NCI-H510A treated with DMSO at 0.1 percent for 48 hours (cell line): ENCODE measurements around the gene MTUS2.
A peak's percentile ranks its signal among the peaks of the same experiment; 100 is the strongest.

ENCODE experiments used
- DNase-seq: peaks from one replicate; lab custom pipeline; 2025; lab: John Stamatoyannopoulos, UW

MTUS2 gene

DNA sequence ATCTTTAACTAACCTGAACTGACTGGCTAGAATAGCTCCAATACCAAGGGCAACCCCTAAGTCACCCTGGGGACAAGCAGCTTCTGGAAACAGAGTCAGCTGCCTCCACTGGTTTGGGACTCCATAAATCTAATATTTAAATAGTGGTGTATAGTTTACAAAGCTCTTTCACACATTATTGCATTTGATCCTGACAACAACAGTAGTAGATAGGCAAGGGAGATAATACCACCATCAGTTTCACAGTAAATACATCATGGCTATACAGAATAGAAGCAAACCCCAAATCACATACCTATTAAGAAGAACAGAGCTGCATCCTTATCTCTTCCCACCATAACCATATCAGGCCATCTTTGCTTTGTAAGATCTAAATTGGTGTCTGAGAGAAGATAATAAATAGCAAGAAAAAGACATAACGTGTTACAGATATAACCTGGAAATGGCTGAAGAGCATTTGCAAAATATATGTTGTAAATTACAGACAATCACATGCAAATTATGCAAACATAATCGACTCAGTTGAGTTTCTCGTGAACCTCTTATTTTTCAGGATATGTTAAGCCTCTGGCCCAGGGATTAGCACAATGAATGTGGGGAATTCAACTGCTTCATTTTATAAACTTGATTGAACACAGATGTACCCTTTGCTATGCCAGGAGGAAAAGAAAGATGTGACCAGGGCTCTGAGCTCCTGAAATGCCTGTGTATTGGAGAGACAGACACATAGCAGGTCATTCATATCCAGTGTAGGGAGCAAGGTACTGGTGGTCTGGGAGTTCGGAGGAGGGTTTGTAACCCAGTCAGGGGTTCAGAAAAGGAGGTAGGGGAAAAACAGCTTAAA, 632.9 kb downstream of the MTUS2 start:
- no peak for DNase-seq

DNA sequence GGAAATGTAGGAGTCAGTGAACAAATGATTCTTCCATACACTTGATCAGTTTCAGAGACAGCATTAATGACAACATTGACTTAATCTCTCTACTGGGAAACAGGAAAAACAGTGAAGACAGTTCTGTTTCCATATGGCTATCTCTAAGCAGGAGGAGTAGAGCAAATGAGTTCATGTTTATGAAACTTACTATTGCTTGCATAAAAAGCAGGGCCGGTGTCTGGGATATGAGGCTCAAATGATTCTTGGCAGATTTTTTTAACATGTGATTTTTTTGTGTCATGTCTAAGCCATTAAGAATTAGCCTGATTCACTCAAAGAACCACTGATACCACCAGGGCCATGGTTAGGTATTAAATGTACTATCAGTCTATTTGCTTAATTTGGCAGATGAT, 633.5 kb downstream of the MTUS2 start:
- no peak for DNase-seq

DNA sequence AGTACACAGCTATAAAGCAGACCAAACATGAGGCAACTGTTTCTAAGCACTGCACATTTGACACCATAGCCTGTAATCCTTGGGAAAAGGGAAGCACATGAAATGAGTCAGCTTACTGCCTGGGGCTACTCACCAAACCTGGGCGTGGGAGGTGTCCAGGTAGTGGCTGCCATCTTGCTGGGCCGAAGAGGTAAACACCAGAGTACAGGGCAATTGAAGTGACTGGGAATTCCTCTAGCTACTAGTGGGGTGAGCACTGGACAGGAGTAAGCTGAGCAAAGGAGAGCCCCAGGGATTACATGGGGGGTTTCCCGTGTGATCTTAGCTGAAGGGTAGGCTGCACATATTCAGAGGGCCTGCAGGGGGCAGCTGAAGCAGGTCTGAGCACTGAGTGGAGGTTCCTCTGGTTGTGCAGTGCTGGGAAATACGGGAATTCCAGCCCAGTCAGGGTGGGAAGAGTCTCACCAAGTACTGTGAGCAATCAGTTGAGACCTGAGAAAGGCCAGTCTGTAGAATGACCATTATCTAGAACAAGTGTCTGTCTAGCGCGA, 634.9 kb downstream of the MTUS2 start:
- DNase-seq, result no peak

DNA sequence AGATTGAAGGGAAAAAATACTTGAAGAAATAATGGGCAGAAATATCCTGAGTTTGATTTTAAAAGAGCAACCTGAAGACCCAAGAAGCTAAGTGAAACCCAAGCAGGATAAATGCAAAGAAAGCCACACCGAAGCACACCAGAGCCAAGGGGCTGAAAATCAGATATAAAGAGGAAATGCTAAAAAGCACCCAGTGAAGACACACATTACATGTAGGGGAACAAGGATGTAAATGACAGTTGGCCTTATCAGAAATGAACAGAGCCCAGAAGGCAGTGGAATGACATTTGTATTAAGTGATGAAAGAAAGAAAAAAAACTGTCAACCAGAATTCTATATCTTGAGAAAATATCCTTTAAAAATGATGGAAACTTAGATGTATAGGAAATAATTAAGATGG, 636.3 kb downstream of the MTUS2 start:
- DNase-seq, result no peak

DNA sequence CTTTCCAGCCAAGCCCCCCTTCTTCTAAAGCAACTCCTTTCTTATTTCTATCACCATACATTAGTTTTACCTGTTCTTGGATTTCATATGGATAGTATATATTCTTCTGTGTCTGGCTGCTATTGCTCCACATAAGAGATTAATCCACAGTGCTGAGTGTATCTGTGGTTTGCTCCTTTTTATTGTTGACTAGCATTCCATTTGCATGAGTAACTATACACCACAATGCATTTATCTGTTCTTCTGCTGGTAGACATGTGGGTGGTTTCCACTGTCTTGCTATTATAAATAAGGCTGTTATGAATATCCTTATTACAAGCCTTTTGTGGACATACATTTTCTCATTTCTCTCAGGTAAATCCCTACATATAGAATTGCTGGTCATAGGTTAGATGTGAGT, 637.2 kb downstream of the MTUS2 start:
- DNase-seq, result no peak

DNA sequence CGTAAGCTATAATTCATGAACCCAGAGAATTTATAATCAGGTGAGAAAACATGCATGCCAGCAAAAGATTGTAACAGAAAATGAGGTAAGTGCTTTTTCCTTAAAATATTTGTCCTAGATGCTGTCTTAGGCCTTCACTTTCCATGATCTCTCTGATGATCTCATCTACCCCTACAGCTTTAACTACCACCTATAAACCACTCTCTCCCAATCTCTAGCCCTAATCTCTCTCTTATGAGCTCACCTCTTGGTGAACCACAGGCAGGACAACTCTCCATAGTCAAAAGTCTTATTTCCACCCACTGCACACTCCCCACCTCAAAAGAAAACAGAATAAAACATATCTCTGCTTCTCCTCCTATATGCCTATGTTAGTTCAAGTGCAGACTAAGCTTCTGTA, 638.3 kb downstream of the MTUS2 start:
- DNase-seq, result no peak

DNA sequence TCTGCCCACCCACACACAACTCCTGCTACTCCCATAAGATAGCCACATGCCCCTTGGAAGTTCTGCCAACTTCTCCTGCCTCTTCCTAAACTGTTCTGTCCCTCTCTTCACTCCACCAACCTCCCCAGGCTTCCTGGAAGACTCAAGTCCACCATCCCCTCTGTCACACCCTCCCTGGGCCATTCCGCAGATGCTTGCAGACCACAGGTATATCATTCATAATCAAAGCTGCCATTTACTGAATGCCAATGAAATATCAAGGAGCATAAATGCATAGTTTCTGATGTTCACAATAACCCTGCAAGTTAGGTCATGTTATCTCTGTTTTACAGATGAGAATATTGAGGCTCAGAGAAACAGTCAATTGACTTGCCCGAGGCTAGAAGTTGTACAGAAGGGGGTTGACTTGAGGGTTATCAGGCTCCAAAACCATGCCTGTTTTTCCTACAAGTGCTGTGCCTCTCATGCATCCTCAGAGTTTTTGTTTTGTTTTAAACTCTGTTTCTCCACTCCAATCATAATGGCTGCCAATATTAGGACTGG, 639.7 kb downstream of the MTUS2 start:
- no peak for DNase-seq

DNA sequence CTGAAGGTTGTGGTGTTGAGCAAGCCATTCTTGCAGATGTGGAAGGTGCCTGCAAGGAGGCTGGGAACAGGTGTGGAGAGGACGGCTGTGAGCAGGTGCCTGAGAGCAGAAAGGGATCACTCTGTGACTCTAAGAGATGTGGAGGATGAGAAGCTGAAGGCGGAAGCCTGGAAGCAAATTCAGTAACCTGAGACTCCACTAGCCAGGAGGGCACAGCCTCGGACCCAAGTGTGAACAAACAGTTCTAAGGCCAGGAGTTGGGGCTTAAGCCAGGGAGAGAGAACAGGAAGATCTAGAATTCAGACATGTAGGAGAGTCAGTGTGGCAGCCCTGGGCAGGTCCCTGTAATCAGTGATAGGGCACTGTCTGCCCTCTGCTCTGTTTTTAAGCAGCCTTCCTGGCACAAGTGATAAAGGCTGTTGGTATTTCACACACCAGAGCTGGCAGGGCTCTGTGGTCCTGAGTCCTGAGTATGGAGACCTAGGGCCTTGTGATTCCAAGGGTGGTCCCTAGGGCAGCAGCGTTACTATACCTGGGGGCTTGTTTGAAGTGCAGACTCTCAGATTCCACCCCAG, 644.1 kb downstream of the MTUS2 start:
- DNase-seq, result peak; percentile 31

DNA sequence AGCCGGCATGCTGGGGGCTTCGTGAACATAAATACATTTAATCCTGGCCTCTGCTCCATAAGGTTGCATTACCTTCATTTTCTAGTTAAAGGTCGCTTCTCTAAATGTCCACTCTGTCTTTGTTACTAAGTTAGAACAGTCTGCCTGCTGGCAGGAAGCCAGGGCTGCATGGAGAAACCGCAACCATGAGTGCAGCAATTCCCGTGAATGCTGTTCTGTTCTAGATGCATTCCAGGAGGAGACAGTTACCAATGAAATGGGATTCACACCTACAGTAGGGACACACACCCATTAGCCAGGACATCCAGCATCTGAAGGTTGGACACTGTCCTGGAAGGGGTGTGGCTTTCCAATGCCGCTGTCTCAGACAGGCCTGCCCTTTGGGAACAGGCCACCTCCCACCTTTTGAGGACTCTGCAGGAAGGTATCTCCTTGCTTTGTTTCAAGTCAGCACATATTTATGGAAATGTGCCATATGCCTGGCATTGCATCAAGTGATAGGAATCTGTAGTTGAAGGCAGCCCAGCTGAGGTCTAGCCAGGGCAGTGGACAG, 645.7 kb downstream of the MTUS2 start:
- DNase-seq, result no peak

DNA sequence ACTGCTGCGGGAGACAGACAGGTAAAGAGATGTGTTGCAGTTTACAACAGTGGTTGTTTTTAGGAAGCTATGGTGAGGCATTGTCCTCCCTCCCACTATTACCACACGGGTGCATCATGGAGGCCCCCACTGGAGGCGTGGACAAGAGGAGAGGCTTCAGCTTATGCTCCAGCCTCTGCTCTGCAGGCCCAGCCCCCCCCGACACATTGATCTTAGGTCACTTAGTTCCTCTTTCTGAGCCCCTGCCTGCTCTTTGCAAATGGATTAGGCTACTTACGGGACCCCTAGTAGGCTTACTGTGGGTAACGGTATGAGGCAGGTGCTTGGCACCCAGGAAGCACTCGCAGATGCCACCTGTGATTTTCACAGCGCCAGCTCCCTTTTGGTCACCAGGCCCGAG, 651.4 kb downstream of the MTUS2 start:
- no peak for DNase-seq

DNA sequence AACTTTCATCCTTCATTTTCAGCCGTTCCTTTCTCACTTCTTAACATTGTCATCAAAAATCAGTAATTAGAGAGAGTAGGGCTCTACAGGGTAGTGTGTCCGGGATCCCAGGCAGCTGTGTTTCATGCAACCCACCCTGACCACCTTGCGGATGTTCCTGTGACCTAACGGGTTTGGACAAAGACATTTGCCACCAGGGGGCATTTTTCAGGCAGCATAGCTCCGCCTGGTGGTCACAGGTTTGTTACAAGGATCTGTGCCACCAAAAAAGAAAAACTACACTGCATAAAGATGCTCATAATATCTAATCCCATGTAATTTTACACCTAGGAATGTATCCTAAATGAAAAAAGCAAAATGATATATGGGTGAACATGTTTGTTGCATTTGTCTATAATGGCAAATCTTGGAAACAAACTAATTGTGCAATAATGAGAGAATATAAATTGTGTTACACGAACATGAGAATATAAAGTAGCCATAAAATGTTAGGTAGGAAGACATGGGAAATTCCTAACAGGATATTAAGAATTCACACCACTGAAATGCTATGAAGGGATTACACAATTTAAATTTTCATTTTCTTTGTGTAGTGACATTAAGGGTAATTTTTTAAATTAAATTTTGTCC, 652.3 kb downstream of the MTUS2 start:
- DNase-seq, result peak; percentile 16

DNA sequence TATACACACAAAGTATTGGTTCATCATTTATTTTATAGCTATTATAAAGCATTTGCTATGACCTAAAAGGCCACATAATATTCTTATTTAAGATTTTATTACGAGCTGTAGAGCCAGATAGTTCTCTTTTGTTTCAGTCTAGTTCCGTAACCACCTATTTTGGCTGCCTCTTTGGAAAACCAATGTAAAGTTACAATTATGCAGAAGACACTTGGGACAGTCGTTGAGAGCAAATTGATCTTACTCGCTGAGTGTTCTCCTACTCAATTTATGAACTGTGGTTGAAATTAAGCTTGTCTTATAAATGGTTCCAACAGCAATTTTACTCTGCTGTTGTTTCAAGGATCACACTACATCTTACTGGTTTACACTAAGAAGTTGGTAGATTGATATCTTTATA, 653.0 kb downstream of the MTUS2 start:
- no peak for DNase-seq

DNA sequence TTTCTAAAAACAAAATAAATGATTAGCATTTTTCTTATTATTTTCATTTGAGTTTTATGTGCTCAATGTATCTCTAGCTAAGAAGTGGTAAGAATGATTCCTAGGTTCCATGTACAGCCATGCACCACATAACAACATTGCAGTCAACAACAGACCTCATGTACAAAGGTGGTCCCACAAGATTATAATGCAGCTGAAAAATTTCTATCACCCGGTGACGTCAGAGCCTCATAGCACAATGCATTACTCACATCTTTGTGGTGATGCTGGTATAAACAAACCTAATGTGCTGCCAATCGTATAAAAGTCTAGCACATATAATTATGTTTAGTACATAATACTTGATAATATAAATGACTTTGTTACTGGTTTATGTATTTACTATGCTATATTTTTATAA, 654.9 kb downstream of the MTUS2 start:
- no peak for DNase-seq

DNA sequence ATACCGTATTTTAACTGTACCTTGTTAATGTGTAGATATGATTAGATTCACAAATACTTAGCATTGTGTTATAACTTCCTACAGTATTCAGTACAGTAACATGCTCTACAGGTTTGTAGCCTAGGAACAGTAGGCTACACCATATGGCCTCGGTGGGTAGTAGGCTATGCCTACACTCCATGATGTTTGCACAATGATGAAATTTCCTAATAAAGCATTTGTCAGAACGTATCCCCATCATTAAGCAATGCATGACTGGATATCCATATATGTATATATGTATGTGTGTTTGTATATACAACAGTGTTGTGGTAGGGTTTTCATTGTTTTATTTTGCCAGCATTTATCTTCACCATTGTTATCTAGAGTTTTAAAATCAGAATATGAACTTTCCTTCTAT, 655.9 kb downstream of the MTUS2 start:
- DNase-seq, result no peak

DNA sequence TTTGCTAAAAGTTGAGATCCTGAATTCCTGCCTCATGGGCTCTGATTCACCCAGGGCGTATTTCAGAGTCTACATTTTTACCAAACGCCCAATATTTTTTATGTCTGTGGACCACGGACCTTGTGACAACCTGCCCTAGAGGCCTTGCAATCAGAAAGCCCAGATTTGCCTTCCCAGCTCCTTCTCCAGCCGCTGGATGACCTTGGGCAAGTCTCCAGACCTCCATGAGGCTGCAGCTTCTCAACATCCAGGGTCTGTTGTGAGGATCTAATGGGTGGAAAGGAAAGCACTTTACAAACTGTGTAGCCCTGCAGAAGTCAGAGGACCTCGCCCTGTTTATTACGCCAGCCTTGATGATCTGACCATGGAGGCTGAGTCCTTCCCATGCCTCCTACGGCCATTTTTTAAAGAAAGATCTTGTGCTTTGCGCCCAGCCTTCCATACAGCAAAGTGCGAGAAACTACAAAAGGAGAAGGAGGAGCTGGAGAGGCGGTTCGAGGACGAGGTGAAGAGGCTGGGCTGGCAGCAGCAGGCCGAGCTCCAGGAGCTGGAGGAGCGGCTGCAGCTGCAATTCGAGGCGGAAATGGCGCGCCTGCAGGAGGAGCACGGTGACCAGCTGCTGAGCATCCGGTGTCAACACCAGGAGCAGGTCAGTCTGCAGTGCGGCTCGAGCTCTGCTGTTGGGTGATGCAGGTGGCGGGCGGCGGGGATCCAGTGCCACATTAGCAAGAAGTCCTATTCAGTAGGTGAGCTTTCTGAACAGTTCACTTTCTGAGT, 659.8 kb downstream of the MTUS2 start:
- peak; percentile 64 for DNase-seq

DNA sequence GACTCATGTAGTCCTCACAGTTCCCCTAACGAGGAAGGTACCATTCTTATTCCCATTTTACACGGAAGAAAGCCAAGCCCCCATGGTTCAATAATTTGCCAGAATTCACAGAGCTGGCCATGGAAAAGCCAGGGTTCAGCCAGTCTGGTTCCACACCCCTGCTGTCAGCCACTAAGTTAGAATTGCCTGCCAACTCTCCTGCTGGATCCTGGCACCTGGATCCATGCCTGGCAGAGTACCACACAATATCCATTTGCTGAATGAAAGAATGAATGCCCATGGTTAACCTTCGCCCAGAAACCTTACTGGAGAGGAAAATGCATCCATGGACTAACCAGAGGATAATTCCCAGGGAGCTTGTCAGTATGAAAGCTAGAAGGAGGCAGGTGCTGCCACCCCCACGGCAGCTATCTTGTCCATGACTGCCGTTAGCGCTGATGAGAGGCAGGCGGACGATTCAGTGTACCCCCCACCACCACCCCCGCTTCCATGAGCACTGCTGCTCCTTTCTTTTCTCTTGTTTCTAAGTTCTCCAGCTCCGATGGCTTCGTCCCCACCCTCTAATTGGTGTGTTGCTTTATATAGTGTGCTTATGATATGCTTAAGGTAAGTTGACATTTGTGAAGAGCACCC, 660.9 kb downstream of the MTUS2 start:
- peak; percentile 18 for DNase-seq

DNA sequence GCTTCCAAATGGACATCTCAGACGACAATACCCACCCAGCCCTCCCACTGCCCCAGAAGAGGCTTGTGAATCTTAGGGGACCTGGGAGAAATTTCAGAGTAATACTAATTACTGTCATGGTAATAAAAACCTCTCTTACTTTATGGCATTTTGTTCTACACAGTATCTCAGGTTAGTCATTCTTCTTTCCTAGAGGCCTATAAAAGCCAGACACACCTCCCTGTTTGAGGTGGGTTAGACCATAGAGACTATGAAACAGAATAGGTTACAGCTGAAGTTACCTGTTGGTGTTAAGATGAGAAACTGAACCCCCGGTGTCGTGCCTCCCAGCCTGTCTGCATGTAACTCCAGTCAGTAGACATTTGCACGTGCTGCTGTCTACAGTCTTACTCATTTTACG, 661.5 kb downstream of the MTUS2 start:
- DNase-seq, result peak; percentile 16

DNA sequence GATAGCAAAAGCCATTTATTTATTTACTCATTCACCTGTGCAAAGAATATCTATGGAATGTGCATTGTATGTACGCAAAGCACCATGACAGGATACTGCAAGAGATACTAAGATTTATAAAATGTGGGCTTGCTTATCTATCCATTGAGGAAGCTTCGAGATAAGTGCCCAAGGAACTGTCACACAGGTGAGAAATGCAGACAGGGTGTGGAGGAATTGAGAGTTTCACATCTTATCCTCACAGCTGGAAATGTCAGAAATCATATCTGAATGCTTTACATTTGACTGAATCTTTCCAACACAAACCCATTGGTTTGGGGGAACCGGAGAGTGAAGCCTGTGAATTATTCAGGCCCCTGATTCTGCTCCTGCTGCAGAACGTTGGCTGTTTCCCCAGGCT, 662.4 kb downstream of the MTUS2 start:
- DNase-seq, result no peak

DNA sequence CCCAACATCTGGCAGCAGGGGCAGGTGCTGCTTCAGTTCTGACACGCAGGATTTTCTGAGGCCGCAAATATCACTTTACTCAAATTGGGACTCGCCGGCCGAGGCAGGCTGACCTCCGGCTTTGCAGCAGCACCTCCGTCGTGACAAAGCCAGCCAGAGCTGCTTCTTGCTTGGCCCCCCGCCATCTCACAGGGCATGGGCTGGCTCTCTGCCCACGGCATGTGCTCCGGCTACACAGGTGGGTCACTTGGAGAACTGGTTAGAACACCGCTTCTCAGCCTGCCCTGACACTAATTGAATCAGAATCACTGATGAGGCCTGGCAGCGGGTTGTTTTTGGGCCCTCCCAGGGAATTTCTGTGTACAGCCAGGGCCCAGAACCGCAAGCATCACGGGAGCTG, 663.1 kb downstream of the MTUS2 start:
- no peak for DNase-seq

DNA sequence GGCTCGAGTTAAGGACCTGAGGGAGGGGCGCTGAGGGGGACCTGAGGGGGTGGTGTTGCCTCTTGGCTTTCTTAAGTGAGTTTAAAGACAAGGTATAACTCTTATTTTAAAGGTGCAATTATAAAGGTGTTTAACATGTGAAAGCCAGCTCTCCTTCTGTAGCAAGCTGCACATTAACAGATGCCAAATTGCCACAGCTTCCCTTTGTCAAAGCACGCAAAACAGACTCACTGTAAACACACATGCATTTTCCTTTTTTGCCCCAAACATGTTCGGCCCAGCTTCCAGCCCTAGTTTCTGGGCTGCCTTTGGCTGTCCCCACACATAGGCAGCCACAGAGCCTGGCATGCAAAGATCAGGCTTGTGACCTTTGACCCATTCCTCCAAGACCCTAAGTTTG, 663.5 kb downstream of the MTUS2 start:
- DNase-seq, result no peak

DNA sequence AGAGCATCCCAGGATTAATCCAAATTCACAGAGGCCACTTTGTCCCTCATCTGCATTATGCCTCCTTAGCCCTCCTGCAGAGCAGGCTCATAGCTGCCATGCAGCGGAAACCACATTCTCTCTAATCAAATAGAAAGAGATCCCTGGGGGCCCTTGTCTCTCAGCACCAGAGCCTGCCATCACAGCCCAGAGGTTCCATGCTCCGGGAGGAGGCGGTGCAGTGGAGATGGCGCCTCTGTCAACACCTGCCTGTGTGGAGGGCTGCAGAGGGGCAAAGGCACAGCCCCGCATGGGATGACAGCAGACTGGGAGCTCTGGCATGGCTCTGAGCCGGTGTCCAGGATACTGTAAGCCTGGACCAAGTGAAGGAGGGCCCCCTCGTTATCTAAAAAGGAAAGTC, 664.1 kb downstream of the MTUS2 start:
- peak; percentile 14 for DNase-seq
